Endothelial cell of umbilical vein (primary cell): Measurements from ENCODE around the gene DMD. TPM values are rescaled to one million over a fixed set of nuclear protein-coding genes. Genes with fewer than 3 reads are reported as not detected.

Source experiments
- BruUV-seq: library from RNA; stranded (reverse); fragments of 400-500 nt; replicated peaks from 2 replicates; lab custom pipeline; 2021; lab: Mats Ljungman, UMichigan
- CTCF ChIA-PET: fragments of 300-600, 350-600 bp; sonication (Branson Sonifier 250); formaldehyde crosslinking; loops from one replicate; lab custom pipeline; 2021; ENCODE audit warnings: antibody characterized with exemption, inconsistent platforms; lab: Charles Lee
- POLR2A ChIA-PET: fragments of 300-600, 350-600 bp; sonication (Branson Sonifier 250); formaldehyde crosslinking; loops from one replicate; lab custom pipeline; 2021; ENCODE audit warnings: antibody characterized with exemption, inconsistent platforms; lab: Charles Lee
- DNase-seq: peaks from one replicate; pipeline ENCODE4 v3.0.0-alpha.2; 2011; ENCODE audit warnings: low read depth, low spot score
- FAIRE-seq: peaks from 2 replicates; lab custom pipeline; 2011; peaks lifted over from hg19 to GRCh38; lab: Jason Lieb, UNC
- H2AFZ ChIP-seq: 2 replicates; pipeline ENCODE4 v1.6.0; 2012; ENCODE audit warnings: low read depth, low read length, control low read depth, inconsistent platforms
- H3K27ac ChIP-seq: 2 replicates; pipeline ENCODE4 v1.5.1; 2011; ENCODE audit warnings: low read depth, mild to moderate bottlenecking, control low read depth, low read length, moderate library complexity; ENCODE audit not compliant: insufficient read depth
- H3K27me3 ChIP-seq, 2 experiments: 2 replicates each; pipeline versions ENCODE4 v1.6.0 to v1.6.1; 2011; ENCODE audit warnings: low read length in 2 of 2, mixed read lengths in 1 of 2; ENCODE audit not compliant: control insufficient read depth in 2 of 2, insufficient read depth in 2 of 2
- H3K36me3 ChIP-seq, 2 experiments: 2 replicates in 1 of 2; 3 replicates in 1 of 2; pipeline ENCODE4 v1.5.1; 2011; ENCODE audit warnings: low read length in 2 of 2, mild to moderate bottlenecking in 1 of 2, moderate library complexity in 1 of 2; ENCODE audit not compliant: control insufficient read depth in 2 of 2, insufficient read depth in 2 of 2; ENCODE audit errors: extremely low read depth in 1 of 2
- H3K4me1 ChIP-seq: 3 replicates; pipeline ENCODE4 v1.5.1; 2011; ENCODE audit warnings: mild to moderate bottlenecking, low read length; ENCODE audit not compliant: control insufficient read depth, insufficient read depth; ENCODE audit errors: extremely low read depth
- H3K4me2 ChIP-seq: 2 replicates; pipeline ENCODE4 v1.6.1; 2011; ENCODE audit warnings: low read length, control low read depth, mixed read lengths; ENCODE audit not compliant: insufficient read depth
- H3K4me3 ChIP-seq, 3 experiments: fragments of 200-600 bp in 1 of 3; sonication (generic), shearing (Covaris generic) in 1 of 3; replicated peaks in 1 of 3; 2 replicates each; pipeline ENCODE4 v1.5.1; 2011 to 2016; ENCODE audit warnings: control low read depth in 3 of 3, low read length in 3 of 3, mild to moderate bottlenecking in 2 of 3, inconsistent platforms in 1 of 3, low read depth in 1 of 3, moderate library complexity in 1 of 3; ENCODE audit not compliant: insufficient read depth in 1 of 3
- H3K79me2 ChIP-seq: 2 replicates; pipeline ENCODE4 v1.6.0; 2012; ENCODE audit warnings: low read length, inconsistent platforms; ENCODE audit not compliant: control insufficient read depth, insufficient read depth
- H3K9ac ChIP-seq: replicated peaks from 2 replicates; pipeline ENCODE3; 2011; ENCODE audit warnings: low read length, control low read depth; ENCODE audit not compliant: insufficient read depth; ENCODE audit errors: extremely low read depth
- H3K9me1 ChIP-seq: replicated peaks from 3 replicates; pipeline ENCODE4 v1.6.0; 2011; ENCODE audit warnings: mild to moderate bottlenecking, low read length; ENCODE audit not compliant: control insufficient read depth, insufficient read depth; ENCODE audit errors: extremely low read depth
- H3K9me3 ChIP-seq: replicated peaks from 2 replicates; pipeline ENCODE4 v1.5.1; 2012; ENCODE audit warnings: low read length, inconsistent platforms; ENCODE audit not compliant: control insufficient read depth, insufficient read depth
- H4K20me1 ChIP-seq: replicated peaks from 2 replicates; pipeline ENCODE3; 2011; ENCODE audit warnings: mild to moderate bottlenecking, low read length; ENCODE audit not compliant: control insufficient read depth, insufficient read depth; ENCODE audit errors: extremely low read depth
- CTCF ChIP-seq, 2 donors: IDR thresholded peaks; 1 replicate in 1 of 2; 2 replicates in 1 of 2; pipeline ENCODE4 v1.5.1; 2011; ENCODE audit warnings: low read length in 2 of 2, mild to moderate bottlenecking in 2 of 2, moderate library complexity in 2 of 2, control low read depth in 1 of 2, inconsistent platforms in 1 of 2, low read depth in 1 of 2; ENCODE audit not compliant: insufficient read depth in 1 of 2; ENCODE audit errors: extremely low read depth in 1 of 2
- FOS ChIP-seq: IDR thresholded peaks from 2 replicates; pipeline ENCODE4 v1.6.1; 2011; ENCODE audit warnings: mild to moderate bottlenecking, low read length, moderate library complexity, borderline replicate concordance; ENCODE audit not compliant: insufficient read depth
- MAX ChIP-seq: IDR thresholded peaks from 2 replicates; pipeline ENCODE4 v1.6.1; 2011; ENCODE audit not compliant: insufficient read depth, insufficient read length
- MYC ChIP-seq: IDR thresholded peaks from one replicate; pipeline ENCODE4 v1.6.1; 2011; ENCODE audit warnings: mild to moderate bottlenecking, low read depth, low read length
- POLR2AphosphoS5 ChIP-seq: IDR thresholded peaks from 2 replicates; pipeline ENCODE4 v1.6.1; 2012; ENCODE audit warnings: low read depth, mild to moderate bottlenecking, control low read depth, low read length, moderate library complexity; ENCODE audit not compliant: insufficient read depth
- dilution Hi-C: fragments of 300-500 bp; cut with MboI; formaldehyde crosslinking; loops from one replicate; pipeline ENCODE4 v1.15.0; 2019; ENCODE audit warnings: low sequenced_read_pairs; ENCODE audit not compliant: extremely low pct_ligation_motif_present
- intact Hi-C: fragments of 100-400 bp; cut with micrococcal nuclease; formaldehyde crosslinking; loops from one replicate; pipeline ENCODE4 v1.10.0; 2022
- polyA plus RNA-seq, 4 experiments: library from polyadenylated mRNA; depleted of rRNA in 3 of 4; stranded (reverse) in 3 of 4; unstranded in 1 of 4; fragments of >200 nt; gene quantifications; 2 replicates each; pipeline versions ENCODE4 v1.2.1 to v1.2.3, GENCODE V29; 2011 to 2012; ENCODE audit warnings: missing spikeins in 1 of 4
- total RNA-seq: library from RNA; stranded (reverse); gene quantifications from 2 replicates; pipeline ENCODE4 v1.2.3, GENCODE V29; 2021

The DMD gene
- total and polyA plus RNA-seq, 2 donors (not counting 3 experiments of a cell fraction or from before 2014, with no cell fraction given), result 7.3 to 9.0 TPM

DNA sequence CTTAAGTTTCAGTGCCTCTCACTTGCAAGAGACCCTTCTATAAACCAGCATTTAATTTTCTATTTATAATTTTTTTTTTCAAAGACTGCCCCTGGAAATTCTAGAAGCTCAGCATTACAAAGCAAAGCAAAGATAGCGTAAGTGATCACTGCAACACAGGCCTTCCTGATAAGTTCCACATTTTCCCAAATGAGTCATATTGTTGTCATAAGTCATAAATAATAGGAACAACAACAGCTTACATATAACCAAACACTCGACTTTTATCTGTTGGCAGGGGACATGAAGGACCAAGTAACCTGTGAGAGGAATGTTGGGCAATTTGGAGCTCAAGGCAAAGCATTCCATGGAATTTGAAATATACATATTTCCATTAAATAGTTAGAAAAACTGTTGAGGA lies 815.5 kb downstream of the DMD start:
- DNase-seq (no peak), FAIRE-seq (no peak)
- dilution Hi-C loops (no loop called here), intact Hi-C loops (no loop called here)
- TF ChIP-seq MAX, result no peak
- Histone ChIP-seq H3K79me2 (no peaks in the 10 kb centered on the region), H4K20me1 (no peaks in the 10 kb centered on the region), H2AFZ (no peak overlapping the region), H3K9me1 (no peaks in the 10 kb centered on the region), H3K27me3 (no peaks in the 10 kb centered on the region), H3K9ac (no peak overlapping the region), H3K4me2 (no peak overlapping the region), H3K4me3 (no peak overlapping the region), H3K27ac (no peak overlapping the region), H3K9me3 (no peaks in the 10 kb centered on the region), H3K36me3 (no peaks in the 10 kb centered on the region), H3K4me1 (no peaks in the 10 kb centered on the region)
- ChIA-PET POLR2A (no interaction called here), CTCF (interaction anchor here (0.7 kb wide), 1 partner anchor 12 kb away, joined by 3 read pairs; no protein-coding TSS in a partner anchor)
- BruUV-seq, result no TSS peak

DNA sequence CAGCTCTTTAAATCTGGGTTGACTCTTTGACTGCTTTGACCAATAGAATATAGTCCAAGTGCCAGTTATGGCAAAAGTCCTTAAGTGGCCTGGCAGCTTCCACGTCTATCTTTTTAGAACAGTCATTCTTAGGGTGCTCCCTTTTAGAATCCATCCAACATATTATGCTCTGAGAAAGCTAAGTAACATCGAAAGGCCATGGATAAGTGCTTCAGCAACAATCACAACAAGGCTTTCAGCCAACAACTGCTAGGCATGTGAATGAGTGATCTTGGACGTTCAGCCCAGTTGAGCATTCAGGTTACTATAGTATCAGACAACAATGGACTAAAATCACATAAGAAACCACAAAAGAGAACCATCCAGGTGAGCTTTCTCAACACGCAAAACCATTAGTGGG lies 818.7 kb downstream of the DMD start:
- CTCF ChIA-PET, result no interaction called here
- Histone ChIP-seq H3K27ac (no peak overlapping the region), H3K27me3 (no peaks in the 10 kb centered on the region), H3K4me1 (no peaks in the 10 kb centered on the region), H3K79me2 (no peaks in the 10 kb centered on the region), H2AFZ (no peak overlapping the region), H3K36me3 (no peaks in the 10 kb centered on the region), H3K4me3 (no peak overlapping the region), H3K9me1 (no peaks in the 10 kb centered on the region), H3K9ac (no peak overlapping the region), H3K4me2 (no peak overlapping the region), H3K9me3 (no peaks in the 10 kb centered on the region), H4K20me1 (no peaks in the 10 kb centered on the region)
- FAIRE-seq (no peak), DNase-seq (no peak)
- TF ChIP-seq MYC (no peak), POLR2AphosphoS5 (no peak), CTCF (IDR thresholded peaks at IDR 0.05; ENCODE audit: extremely low read depth in 1 of 2, insufficient read depth in 1 of 2, low read depth in 1 of 2, low read length in 2 of 2) (no peak), FOS (no peak)
- BruUV-seq, result no TSS peak
- intact Hi-C loops (no loop called here), dilution Hi-C loops (no loop called here)
- POLR2A ChIA-PET, result no interaction called here
